Stomach (tissue), 4 donors: ENCODE results near the gene STK11.

Experiments used
- EP300 ChIP-seq: sonication (generic); formaldehyde crosslinking; IDR thresholded peaks from one replicate; pipeline ENCODE4 v1.6.1; 2017; ENCODE audit warnings: antibody characterized with exemption
- POLR2A ChIP-seq, 4 donors: fragments of 450-650 bp; IDR thresholded peaks; one replicate each; pipeline ENCODE4 v1.6.1; 2016; ENCODE audit warnings: antibody characterized with exemption in 4 of 4, control low read depth in 2 of 4, mild to moderate bottlenecking in 1 of 4, moderate library complexity in 1 of 4
- POLR2AphosphoS5 ChIP-seq, 3 donors: sonication (generic); formaldehyde crosslinking; IDR thresholded peaks; one replicate each; pipeline ENCODE4 v1.6.1; 2016; ENCODE audit warnings: antibody characterized with exemption in 3 of 3
- TF ChIP-seq, protein P1 (sequence below), 7 experiments: fragments of 450-650 bp in 4 of 7; fragments of 200-600 bp in 3 of 7; sonication (generic) in 3 of 7; IDR thresholded peaks; one replicate each; pipeline ENCODE4 v1.5.1; 2016 to 2019; ENCODE audit warnings: antibody characterized with exemption in 7 of 7, control low read depth in 2 of 7, mild to moderate bottlenecking in 1 of 7

DNA sequence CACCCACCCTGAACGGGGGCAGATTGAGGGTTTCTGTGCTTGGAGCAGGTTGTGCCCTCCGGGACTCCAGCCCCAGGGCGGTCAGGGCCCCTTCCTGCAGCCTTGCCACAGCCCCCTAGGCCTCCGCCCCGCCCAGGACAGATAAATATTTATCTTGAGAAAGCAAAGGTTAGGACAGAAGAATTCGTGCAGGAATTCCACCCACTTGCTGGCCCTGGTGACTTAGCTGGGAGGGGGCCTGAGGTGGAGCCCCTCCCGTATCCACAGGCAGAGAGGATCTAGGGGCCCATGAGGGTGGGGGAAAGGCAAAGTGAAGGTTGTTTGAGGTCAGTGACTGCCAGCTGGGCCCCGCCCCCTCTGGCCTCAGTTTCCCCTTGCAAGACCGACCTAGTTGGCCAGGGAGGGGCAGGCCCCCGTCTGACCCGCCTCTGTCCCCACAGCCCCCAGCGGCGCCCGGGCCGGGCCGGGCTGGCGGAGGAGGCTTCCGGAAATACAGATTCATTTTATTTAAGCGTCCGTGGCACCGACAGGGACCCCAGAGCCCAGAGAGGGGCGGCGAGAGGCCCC, 48.0 kb downstream of the STK11 start:
- TF ChIP-seq, protein P1, sequence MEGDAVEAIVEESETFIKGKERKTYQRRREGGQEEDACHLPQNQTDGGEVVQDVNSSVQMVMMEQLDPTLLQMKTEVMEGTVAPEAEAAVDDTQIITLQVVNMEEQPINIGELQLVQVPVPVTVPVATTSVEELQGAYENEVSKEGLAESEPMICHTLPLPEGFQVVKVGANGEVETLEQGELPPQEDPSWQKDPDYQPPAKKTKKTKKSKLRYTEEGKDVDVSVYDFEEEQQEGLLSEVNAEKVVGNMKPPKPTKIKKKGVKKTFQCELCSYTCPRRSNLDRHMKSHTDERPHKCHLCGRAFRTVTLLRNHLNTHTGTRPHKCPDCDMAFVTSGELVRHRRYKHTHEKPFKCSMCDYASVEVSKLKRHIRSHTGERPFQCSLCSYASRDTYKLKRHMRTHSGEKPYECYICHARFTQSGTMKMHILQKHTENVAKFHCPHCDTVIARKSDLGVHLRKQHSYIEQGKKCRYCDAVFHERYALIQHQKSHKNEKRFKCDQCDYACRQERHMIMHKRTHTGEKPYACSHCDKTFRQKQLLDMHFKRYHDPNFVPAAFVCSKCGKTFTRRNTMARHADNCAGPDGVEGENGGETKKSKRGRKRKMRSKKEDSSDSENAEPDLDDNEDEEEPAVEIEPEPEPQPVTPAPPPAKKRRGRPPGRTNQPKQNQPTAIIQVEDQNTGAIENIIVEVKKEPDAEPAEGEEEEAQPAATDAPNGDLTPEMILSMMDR (IDR thresholded peaks at IDR 0.05), result no peak
- no peak for TF ChIP-seq POLR2A (IDR thresholded peaks at IDR 0.05)
- peak; percentile 5 to 58 (median 35) for TF ChIP-seq POLR2AphosphoS5 (IDR thresholded peaks at IDR 0.05)
- TF ChIP-seq EP300, result no peak
